ENCODE results near the gene ATG5. TPM values are rescaled to one million over a fixed set of nuclear protein-coding genes. Genes with fewer than 3 reads are reported as not detected.

The ATG5 gene
- polyA plus RNA-seq, 1 donor from 2014 or later: 45.5 TPM

DNA sequence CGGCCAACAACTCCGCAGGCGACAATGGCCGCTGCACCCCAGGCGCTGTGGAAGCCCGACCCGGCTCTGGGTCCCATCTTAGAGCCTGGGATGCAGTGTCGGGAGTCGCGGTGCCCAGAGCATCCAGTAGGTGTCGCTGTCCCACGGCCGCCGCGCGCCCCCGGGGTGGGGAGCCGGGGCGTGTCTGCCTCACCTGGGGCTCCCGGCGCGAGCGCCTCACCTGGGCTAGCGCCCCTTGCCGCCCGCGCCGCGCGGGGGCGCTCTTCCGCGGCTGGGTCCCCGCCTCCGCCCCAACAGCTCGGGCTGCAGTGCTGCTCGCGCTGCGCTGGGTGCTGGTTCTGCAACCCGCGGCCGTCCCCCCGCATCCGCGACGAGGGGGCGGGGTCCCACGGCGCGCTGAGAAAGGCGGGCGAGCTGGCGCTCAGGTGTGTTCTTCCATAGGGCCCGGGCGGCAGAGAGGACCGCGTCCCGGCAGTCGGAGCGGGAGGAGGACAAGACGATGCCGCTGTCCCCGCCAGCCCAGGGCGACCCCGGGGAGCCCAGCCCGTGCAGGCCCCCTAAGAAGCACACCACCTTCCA, 34.9 kb upstream of the ATG5 start, which contains the start of gene CRYBG1:
CRYBG1 (plus strand) TSS at position 308 of the 579 bp plus-strand sequence; CDS start at position 500, 192 bp downstream.
- Histone ChIP-seq H3K9me3 (ENCODE audit: low read length) (no peaks in the 10 kb centered on the region), H3K27ac (ENCODE audit: low read length) (no peak within 1 kb of the TSS)

DNA sequence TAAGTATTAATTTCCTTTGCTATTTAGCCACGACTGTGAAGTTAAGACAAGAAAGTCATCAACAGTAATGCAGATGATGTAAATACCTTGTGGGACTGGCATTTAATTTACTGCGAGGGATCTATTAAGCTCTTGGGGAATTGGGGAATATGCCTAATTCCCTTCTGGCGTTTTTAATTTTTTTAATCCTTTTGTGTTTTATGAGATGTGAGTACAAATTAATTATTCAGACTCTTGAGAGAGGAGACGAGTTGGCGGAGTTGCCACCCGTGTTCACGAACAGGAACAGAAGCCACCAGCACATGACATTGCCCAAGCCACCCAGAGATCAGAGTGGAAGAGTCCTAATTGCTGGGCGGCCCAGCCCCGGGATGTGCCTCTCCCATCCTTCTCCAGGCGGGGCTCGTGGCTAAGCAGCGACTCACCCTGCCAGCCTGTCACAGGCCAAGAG, 34.4 kb upstream of the ATG5 start:
- Histone ChIP-seq H3K9ac (ENCODE audit: low read length) (no peak overlapping the region), H3K4me3 (ENCODE audit: low read length) (peak overlapping the region; percentile 72), H3K4me2 (ENCODE audit: low read length) (no peak overlapping the region), H3K36me3 (ENCODE audit: insufficient read depth, low read length) (no peaks in the 10 kb centered on the region), H3K79me2 (replicated peaks; ENCODE audit: insufficient read depth, low read length) (no peaks in the 10 kb centered on the region), H4K20me1 (ENCODE audit: insufficient read depth) (no peaks in the 10 kb centered on the region), H2AFZ (ENCODE audit: low read depth, low read length) (peak overlapping the region; percentile 14), H3K27ac (ENCODE audit: low read length) (no peak overlapping the region), H3K27me3 (ENCODE audit: insufficient read depth, low read depth, low read length) (peaks cover 35% of the 10 kb centered on the region), H3K9me3 (ENCODE audit: low read length) (no peaks in the 10 kb centered on the region), H3K9me2 (ENCODE audit: insufficient read depth, low read length) (no peaks in the 10 kb centered on the region), H3F3A (ENCODE audit: insufficient read depth, low read length, poor library complexity, severe bottlenecking) (no peaks in the 10 kb centered on the region)
- TF ChIP-seq RAD21 (conservative IDR thresholded peaks at IDR 0.05) (no peak), REST (IDR thresholded peaks at IDR 0.05; ENCODE audit: borderline replicate concordance) (no peak), MXI1 (conservative IDR thresholded peaks at IDR 0.05; ENCODE audit: poor library complexity, severe bottlenecking) (no peak), EP300 (conservative IDR thresholded peaks at IDR 0.05; ENCODE audit: poor library complexity, severe bottlenecking) (no peak), TAF1 (IDR thresholded peaks at IDR 0.05; ENCODE audit: low read depth) (no peak), POLR2AphosphoS5 (IDR thresholded peaks at IDR 0.05) (no peak), EZH2 (IDR thresholded peaks at IDR 0.05; ENCODE audit: borderline replicate concordance, insufficient read depth, low read length, poor library complexity, severe bottlenecking) (no peak)

More for the DNA sequence above, 34.9 kb upstream of the ATG5 start, which contains the start of gene CRYBG1:
- Histone ChIP-seq H3K4me3 (ENCODE audit: low read length) (peak within 1 kb of the TSS; percentile 72), H3K79me2 (replicated peaks; ENCODE audit: insufficient read depth, low read length) (no peaks in the 10 kb centered on the region), H3K4me2 (ENCODE audit: low read length) (no peak within 1 kb of the TSS), H4K20me1 (ENCODE audit: insufficient read depth) (no peaks in the 10 kb centered on the region), H2AFZ (ENCODE audit: low read depth, low read length) (peak within 1 kb of the TSS; percentile 14), H3K27me3 (ENCODE audit: insufficient read depth, low read depth, low read length) (peaks cover 35% of the 10 kb centered on the region), H3K9me2 (ENCODE audit: insufficient read depth, low read length) (no peaks in the 10 kb centered on the region), H3F3A (ENCODE audit: insufficient read depth, low read length, poor library complexity, severe bottlenecking) (no peaks in the 10 kb centered on the region), H3K9ac (ENCODE audit: low read length) (no peak within 1 kb of the TSS), H3K36me3 (ENCODE audit: insufficient read depth, low read length) (no peaks in the 10 kb centered on the region)
- TF ChIP-seq MXI1 (conservative IDR thresholded peaks at IDR 0.05; ENCODE audit: poor library complexity, severe bottlenecking) (peak; percentile 41), SMC3 (conservative IDR thresholded peaks at IDR 0.05; ENCODE audit: poor library complexity) (peak; percentile 69), EP300 (conservative IDR thresholded peaks at IDR 0.05; ENCODE audit: poor library complexity, severe bottlenecking) (peak; percentile 28), CTCF (IDR thresholded peaks at IDR 0.05; ENCODE audit: poor library complexity, severe bottlenecking) (peak; percentile 98), RAD21 (conservative IDR thresholded peaks at IDR 0.05) (peak; percentile 66), TAF1 (IDR thresholded peaks at IDR 0.05; ENCODE audit: low read depth) (peak; percentile 46), EZH2 (IDR thresholded peaks at IDR 0.05; ENCODE audit: borderline replicate concordance, insufficient read depth, low read length, poor library complexity, severe bottlenecking) (no peak), REST (IDR thresholded peaks at IDR 0.05; ENCODE audit: borderline replicate concordance) (no peak)

Measured in neural cell (in vitro differentiated cells).